BLaER1 treated with 17β-estradiol and CSF1 and Interleukin-3, amounts not matched to agents 10 nM and 100 nM (cell line): Measurements from ENCODE around the gene TXLNA.
"Not testable (repeated sequence)": the region's sequence is repeated elsewhere in the genome, so short reads cannot be mapped to it uniquely, and the experiment has no call there.

Experiments used
- H3K27ac ChIP-seq, 11 experiments: shearing (Covaris generic); formaldehyde crosslinking; 2 replicates each; pipeline ENCODE4 v1.8.1; 2022
- H3K27me3 ChIP-seq, 11 experiments: shearing (Covaris generic); formaldehyde crosslinking; 2 replicates each; pipeline ENCODE4 v1.8.1; 2022
- H3K36me3 ChIP-seq, 11 experiments: shearing (Covaris generic); formaldehyde crosslinking; 2 replicates each; pipeline ENCODE4 v1.8.1; 2022
- H3K4me1 ChIP-seq, 10 experiments: shearing (Covaris generic); formaldehyde crosslinking; 2 replicates each; pipeline ENCODE4 v1.8.1; 2022
- H3K4me2 ChIP-seq, 11 experiments: shearing (Covaris generic); formaldehyde crosslinking; 2 replicates each; pipeline ENCODE4 v1.8.1; 2022
- H3K4me3 ChIP-seq, 10 experiments: shearing (Covaris generic); formaldehyde crosslinking; 2 replicates each; pipeline ENCODE4 v1.8.1; 2022
- H3K9ac ChIP-seq, 11 experiments: shearing (Covaris generic); formaldehyde crosslinking; 2 replicates each; pipeline ENCODE4 v1.8.1; 2022
- H3K9me3 ChIP-seq, 11 experiments: shearing (Covaris generic); formaldehyde crosslinking; replicated peaks in 1 of 11; 2 replicates each; pipeline ENCODE4 v1.8.1; 2022
- H4K20me1 ChIP-seq, 11 experiments: shearing (Covaris generic); formaldehyde crosslinking; 2 replicates each; pipeline ENCODE4 v1.8.1; 2022
- Cebpa-rat ChIP-seq, 11 experiments: shearing (Covaris generic); IDR thresholded peaks; 2 replicates each; pipeline ENCODE4 v1.8.1; 2022

The TXLNA gene

DNA sequence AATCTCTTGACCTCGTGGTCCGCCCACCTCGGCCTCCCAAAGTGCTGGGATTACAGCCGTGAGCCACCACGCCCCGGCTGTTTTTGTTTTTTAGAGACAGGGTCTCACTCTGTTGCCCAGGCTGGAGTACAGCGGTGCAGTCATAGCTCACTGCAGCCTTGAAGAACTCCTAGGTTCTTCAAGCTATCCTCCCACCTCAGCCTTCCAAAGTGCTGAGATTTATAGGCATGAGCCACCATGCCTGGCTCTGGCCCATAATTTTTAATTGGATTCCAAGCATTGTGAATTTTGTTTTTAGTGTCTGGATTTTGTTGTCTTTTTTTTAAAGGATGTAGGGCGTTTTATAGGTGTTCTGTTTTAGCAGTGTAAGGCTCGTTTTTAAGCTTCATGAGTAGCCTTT lies 28.6 kb upstream of the TXLNA start:
- H4K20me1 ChIP-seq, result peaks cover 55 to 100% (median 81%) of the 10 kb centered on the region in 11 experiments; a peak in 21 of 22 replicates
- peaks cover 25 to 32% (median 30%) of the 10 kb centered on the region in 11 experiments for H3K9me3 ChIP-seq
- H3K27me3 ChIP-seq, result no peaks in the 10 kb centered on the region
- H3K4me1 ChIP-seq, result peaks cover 0 to 16% (median 6%) of the 10 kb centered on the region in 10 experiments; a peak in 8 of 20 replicates
- no peak overlapping the region for H3K4me3 ChIP-seq
- TF ChIP-seq Cebpa-rat (IDR thresholded peaks at IDR 0.05), result no peak
- H3K36me3 ChIP-seq, result peaks cover 44 to 74% (median 62%) of the 10 kb centered on the region in 11 experiments
- peak overlapping the region in 1 of 11 experiments; percentile 30; a peak in 1 of 22 replicates for H3K4me2 ChIP-seq
- no peak overlapping the region for H3K27ac ChIP-seq
- peak overlapping the region in 1 of 11 experiments; percentile 11; a peak in 1 of 22 replicates for H3K9ac ChIP-seq

DNA sequence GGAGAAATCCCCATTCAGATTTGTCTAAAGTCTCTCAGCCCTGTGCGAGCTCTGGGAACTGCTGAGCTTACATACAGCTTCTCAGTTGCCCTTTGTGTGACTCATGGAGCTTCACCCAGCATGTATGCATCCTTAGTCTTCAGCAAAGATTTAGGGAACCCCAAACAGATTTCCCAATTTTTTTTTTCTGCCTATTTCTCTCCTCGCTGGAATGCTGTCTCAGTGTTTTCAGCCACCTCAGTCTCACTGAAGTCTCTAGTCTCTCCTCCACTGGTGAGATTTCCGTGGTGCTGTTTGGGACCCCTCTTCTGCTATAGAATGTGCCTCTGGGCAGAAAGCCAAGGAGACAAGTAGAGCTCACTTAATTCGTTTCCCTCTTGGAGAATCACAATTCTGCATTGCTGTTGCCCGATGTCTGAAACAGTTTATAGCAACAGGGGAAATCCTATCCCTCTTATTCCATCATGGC lies 28.1 kb upstream of the TXLNA start:
- Histone ChIP-seq H3K4me2 (0 out of 22 replicates have a peak overlapping the region, but pooled peaks of 1 of the 11 experiments have one; percentile 19), H3K27ac (no peak overlapping the region), H4K20me1 (peaks cover 58 to 99% (median 81%) of the 10 kb centered on the region in 11 experiments; a peak in 21 of 22 replicates), H3K27me3 (no peaks in the 10 kb centered on the region), H3K36me3 (peaks cover 49 to 79% (median 66%) of the 10 kb centered on the region in 11 experiments), H3K4me3 (no peak overlapping the region), H3K4me1 (peaks cover 0 to 16% (median 6%) of the 10 kb centered on the region in 10 experiments; a peak in 8 of 20 replicates), H3K9me3 (peaks cover 25 to 32% (median 30%) of the 10 kb centered on the region in 11 experiments), H3K9ac (peak overlapping the region in 1 of 11 experiments; percentile 11; a peak in 1 of 22 replicates)
- no peak for TF ChIP-seq Cebpa-rat (IDR thresholded peaks at IDR 0.05)

- H3K27ac ChIP-seq, result no peak overlapping the region
- no peak for TF ChIP-seq Cebpa-rat (IDR thresholded peaks at IDR 0.05)
- no peak overlapping the region for H3K9ac ChIP-seq
- peaks cover 96 to 100% (median 98%) of the 10 kb centered on the region in 11 experiments for H3K36me3 ChIP-seq
- no peaks in the 10 kb centered on the region for H3K27me3 ChIP-seq
- peaks cover 5 to 41% (median 22%) of the 10 kb centered on the region in 11 experiments; a peak in 19 of 22 replicates for H4K20me1 ChIP-seq
- no peak overlapping the region for H3K4me3 ChIP-seq
- no peak overlapping the region for H3K4me2 ChIP-seq
- H3K4me1 ChIP-seq, result peaks cover 0 to under 1% (median 0%) of the 10 kb centered on the region in 10 experiments; a peak in 1 of 20 replicates
- no peaks in the 10 kb centered on the region for H3K9me3 ChIP-seq
Observed at GRCh38 chr1:32159189-32159588, 20.3 kb upstream of the TXLNA start.

DNA sequence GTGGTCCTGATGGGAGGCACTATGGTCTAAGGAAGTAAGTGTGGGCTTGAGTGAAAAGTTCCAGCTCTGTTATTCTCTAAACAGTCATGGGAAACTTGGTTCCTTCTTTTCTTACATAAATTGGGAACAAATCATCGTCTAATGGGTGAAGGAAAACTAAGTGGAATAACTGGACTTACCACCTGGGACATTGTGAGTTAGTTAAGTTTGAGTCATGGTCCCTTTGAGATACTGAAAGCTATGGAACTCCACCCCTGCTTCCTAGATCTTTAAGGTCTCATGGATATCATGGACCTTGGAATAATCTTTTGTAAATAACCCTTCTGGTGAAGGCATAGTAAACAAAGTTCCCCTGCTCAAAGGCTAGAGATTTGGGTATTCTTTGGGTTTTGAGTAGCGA lies 16.1 kb upstream of the TXLNA start:
- Histone ChIP-seq H4K20me1 (peaks cover 0 to 12% (median 0%) of the 10 kb centered on the region in 11 experiments; a peak in 5 of 22 replicates), H3K9ac (no peak overlapping the region), H3K9me3 (no peaks in the 10 kb centered on the region), H3K36me3 (peaks cover 96 to 100% (median 98%) of the 10 kb centered on the region in 11 experiments), H3K4me1 (no peaks in the 10 kb centered on the region), H3K4me3 (no peak overlapping the region), H3K4me2 (no peak overlapping the region), H3K27ac (no peak overlapping the region), H3K27me3 (no peaks in the 10 kb centered on the region)
- no peak for TF ChIP-seq Cebpa-rat (IDR thresholded peaks at IDR 0.05)

- H3K27me3 ChIP-seq, H3K4me2 ChIP-seq, H3K9me3 ChIP-seq, H3K27ac ChIP-seq, H3K9ac ChIP-seq, H3K4me1 ChIP-seq, H3K4me3 ChIP-seq, H4K20me1 ChIP-seq: not testable (repeated sequence)
- peaks cover 95 to 100% (median 98%) of the 10 kb centered on the region in 11 experiments for H3K36me3 ChIP-seq
Observed at GRCh38 chr1:32165633-32166032, 13.8 kb upstream of the TXLNA start.

- no peak overlapping the region for H3K4me2 ChIP-seq
- no peak overlapping the region for H3K9ac ChIP-seq
- H3K36me3 ChIP-seq, result peaks cover 88 to 97% (median 93%) of the 10 kb centered on the region in 11 experiments
- no peak overlapping the region; a peak in 1 of 22 replicates for H3K27ac ChIP-seq
- no peaks in the 10 kb centered on the region for H3K27me3 ChIP-seq
- no peaks in the 10 kb centered on the region for H3K9me3 ChIP-seq
- peaks cover 12 to 25% (median 19%) of the 10 kb centered on the region in 10 experiments for H3K4me1 ChIP-seq
- H3K4me3 ChIP-seq, result no peak overlapping the region
- TF ChIP-seq Cebpa-rat (IDR thresholded peaks at IDR 0.05), result no peak
- peaks cover 0 to 22% (median 0%) of the 10 kb centered on the region in 11 experiments; a peak in 6 of 22 replicates for H4K20me1 ChIP-seq
Observed at GRCh38 chr1:32170991-32171390, 8.5 kb upstream of the TXLNA start.

DNA sequence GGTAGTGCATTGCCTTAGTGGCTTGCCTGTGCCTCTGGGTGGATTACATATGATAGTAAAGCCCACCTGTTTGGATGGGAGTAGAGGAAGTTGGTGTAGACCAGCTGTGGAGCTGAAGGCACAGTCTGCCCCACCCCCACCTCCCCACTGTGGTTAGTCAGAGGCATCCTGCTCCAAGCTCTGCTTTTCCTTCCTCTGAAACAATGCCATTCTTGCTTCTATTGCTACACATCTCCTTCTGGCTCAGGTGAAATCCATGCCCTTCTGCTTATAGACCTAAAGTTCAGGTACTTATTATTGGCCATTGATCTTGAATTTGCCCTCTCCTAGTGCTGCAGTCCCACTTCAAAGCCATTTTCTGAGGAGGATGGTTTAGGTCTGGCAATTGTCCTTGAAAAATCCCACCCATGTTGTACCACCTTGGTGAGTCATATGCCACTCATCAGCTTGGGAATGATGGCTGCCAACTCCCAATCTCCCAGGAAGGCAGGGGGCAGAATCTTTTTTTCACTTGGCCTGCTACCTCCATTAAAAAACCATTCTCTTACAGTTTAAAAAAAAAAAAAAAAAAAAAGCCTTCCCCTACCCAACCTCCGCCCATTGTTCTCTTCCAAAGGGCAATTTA lies 6.7 kb upstream of the TXLNA start:
- Histone ChIP-seq H4K20me1 (peaks cover 0 to 22% (median 0%) of the 10 kb centered on the region in 11 experiments; a peak in 6 of 22 replicates), H3K27me3 (no peaks in the 10 kb centered on the region), H3K9me3 (no peaks in the 10 kb centered on the region), H3K27ac (peak overlapping the region in 7 of 11 experiments; percentile 4 to 54 (median 31); a peak in 12 of 22 replicates), H3K4me3 (no peak overlapping the region), H3K4me1 (peaks cover 12 to 25% (median 19%) of the 10 kb centered on the region in 10 experiments), H3K9ac (peak overlapping the region in 2 of 11 experiments; percentile 6 to 16; a peak in 1 of 22 replicates), H3K36me3 (peaks cover 71 to 84% (median 76%) of the 10 kb centered on the region in 11 experiments), H3K4me2 (peak overlapping the region; percentile 43 to 76 (median 60))
- no peak; a peak in 1 of 22 replicates for TF ChIP-seq Cebpa-rat (IDR thresholded peaks at IDR 0.05)

- H4K20me1 ChIP-seq, result peaks cover 14 to 37% (median 33%) of the 10 kb centered on the region in 11 experiments; a peak in 19 of 22 replicates
- peak overlapping the region; percentile 87 to 94 (median 90); a peak in 20 of 22 replicates for H3K9ac ChIP-seq
- TF ChIP-seq Cebpa-rat (IDR thresholded peaks at IDR 0.05), result no peak
- H3K4me3 ChIP-seq, result peak overlapping the region in 8 of 10 experiments; percentile 69 to 93 (median 80); a peak in 9 of 20 replicates
- H3K27ac ChIP-seq, result peak overlapping the region; percentile 86 to 93 (median 91); a peak in 21 of 22 replicates
- peaks cover 32 to 57% (median 45%) of the 10 kb centered on the region in 11 experiments for H3K36me3 ChIP-seq
- no peaks in the 10 kb centered on the region for H3K27me3 ChIP-seq
- peak overlapping the region; percentile 86 to 100 (median 95) for H3K4me2 ChIP-seq
- H3K4me1 ChIP-seq, result peaks cover 30 to 41% (median 38%) of the 10 kb centered on the region in 10 experiments
- H3K9me3 ChIP-seq, result no peaks in the 10 kb centered on the region
Observed at GRCh38 chr1:32178380-32179192, 889 bp upstream of the TXLNA start.
